ENCODE data around the gene HGF. TPM values are rescaled to one million over a fixed set of nuclear protein-coding genes. Genes with fewer than 3 reads are reported as not detected.

HGF gene
- total and polyA plus RNA-seq, 2 of the 13 experiments (the other 11 are each of a cell fraction or from before 2014, with no cell fraction given) = not detected

GRCh38 chr7:81740403-81740802 lies 29.4 kb downstream of the HGF start:
- no peak overlapping the region for H2AFZ ChIP-seq (ENCODE audit: low read length)
- intact Hi-C loops (cut with micrococcal nuclease; ENCODE audit: unreplicated experiment) (no loop called here), in situ Hi-C loops (cut with HindIII; ENCODE audit: extremely low pct_ligation_motif_present, low pct_unique_long_range_greater_than_20kb) (no loop called here)
- ATAC-seq = no peak
- H3K79me2 ChIP-seq (ENCODE audit: insufficient read depth, low read length) = no peaks in the 10 kb centered on the region
- H3K36me3 ChIP-seq (replicated peaks in 1 of 2; ENCODE audit: control insufficient read depth in 1 of 2, insufficient read depth in 2 of 2, low read length in 2 of 2) = no peaks in the 10 kb centered on the region
- no peaks in the 10 kb centered on the region for H4K20me1 ChIP-seq (ENCODE audit: insufficient read depth, low read length)
- TF ChIP-seq ZNF609 (CRISPR knock-in tag; IDR thresholded peaks at IDR 0.05; ENCODE audit: borderline replicate concordance) = no peak
- ChIA-PET CTCF (ENCODE audit: low intra/inter-chr PET ratio, low total read pairs) (no interaction called here), POLR2A (no interaction called here)
- H3K9me3 ChIP-seq (ENCODE audit: low read length) = no peaks in the 10 kb centered on the region
- no peak for FAIRE-seq
- no peaks in the 10 kb centered on the region for H3K4me1 ChIP-seq (ENCODE audit: insufficient read depth, low read length)
- no peak overlapping the region for H3K9ac ChIP-seq (ENCODE audit: insufficient read depth, low read depth, low read length)
- DNase-seq (ENCODE audit: low spot score) = no peak
- no peak overlapping the region for H3K27ac ChIP-seq (ENCODE audit: extremely low read length, insufficient read depth, low read length)
- no peaks in the 10 kb centered on the region for H3K27me3 ChIP-seq (ENCODE audit: control insufficient read depth in 1 of 2, insufficient read depth in 2 of 2, low read length in 2 of 2)
- H3K4me3 ChIP-seq (replicated peaks in 1 of 3; ENCODE audit: insufficient read depth in 1 of 3, low read depth in 2 of 3, low read length in 3 of 3) = no peak overlapping the region
- BruUV-seq (replicated peaks) = no TSS peak
- no peak overlapping the region for H3K4me2 ChIP-seq (ENCODE audit: low read depth, low read length)

GRCh38 chr7:81736091-81736490 lies 33.8 kb downstream of the HGF start:
- Histone ChIP-seq H3K27ac (ENCODE audit: extremely low read length, insufficient read depth, low read length) (no peak overlapping the region), H3K4me3 (replicated peaks in 1 of 3; ENCODE audit: insufficient read depth in 1 of 3, low read depth in 2 of 3, low read length in 3 of 3) (no peak overlapping the region), H3K36me3 (replicated peaks in 1 of 2; ENCODE audit: control insufficient read depth in 1 of 2, insufficient read depth in 2 of 2, low read length in 2 of 2) (no peaks in the 10 kb centered on the region), H3K4me1 (ENCODE audit: insufficient read depth, low read length) (no peaks in the 10 kb centered on the region), H3K27me3 (ENCODE audit: control insufficient read depth in 1 of 2, insufficient read depth in 2 of 2, low read length in 2 of 2) (no peaks in the 10 kb centered on the region), H3K9ac (ENCODE audit: insufficient read depth, low read depth, low read length) (no peak overlapping the region), H3K79me2 (ENCODE audit: insufficient read depth, low read length) (no peaks in the 10 kb centered on the region), H3K4me2 (ENCODE audit: low read depth, low read length) (no peak overlapping the region), H3K9me3 (ENCODE audit: low read length) (no peaks in the 10 kb centered on the region), H4K20me1 (ENCODE audit: insufficient read depth, low read length) (no peaks in the 10 kb centered on the region), H2AFZ (ENCODE audit: low read length) (no peak overlapping the region)
- POLR2A ChIA-PET = no interaction called here
- CTCF ChIA-PET (ENCODE audit: low intra/inter-chr PET ratio, low total read pairs) = no interaction called here
- no TSS peak for BruUV-seq (replicated peaks)
- in situ Hi-C loops (cut with HindIII; ENCODE audit: extremely low pct_ligation_motif_present, low pct_unique_long_range_greater_than_20kb) (no loop called here), intact Hi-C loops (cut with micrococcal nuclease; ENCODE audit: unreplicated experiment) (no loop called here)
- DNase-seq (ENCODE audit: low spot score) = no peak
- FAIRE-seq = no peak
- ATAC-seq = no peak
- TF ChIP-seq MED13 (CRISPR knock-in tag; IDR thresholded peaks at IDR 0.05) (no peak), ZFAT (CRISPR knock-in tag; conservative IDR thresholded peaks at IDR 0.05) (no peak), ZNF614 (CRISPR knock-in tag; IDR thresholded peaks at IDR 0.05; ENCODE audit: borderline replicate concordance) (no peak), ZNF891 (CRISPR knock-in tag; IDR thresholded peaks at IDR 0.05) (no peak)
- 16% methylated on average over 7 of the region's 7 CpGs for WGBS (ENCODE audit: low lambda C conversion rate)

All from HepG2 (cell line).